Measurements from ENCODE around the gene HEPH.

- TF ChIP-seq CTCF (IDR thresholded peaks at IDR 0.05) (no peak), EP300 (IDR thresholded peaks at IDR 0.05) (no peak), POLR2AphosphoS5 (IDR thresholded peaks at IDR 0.05) (no peak)
Observed at GRCh38 chrX:66142351-66142750, 21.7 kb upstream of the HEPH start.
